HEK293 (cell line): Measurements from ENCODE around the gene GALNTL6.
A peak's percentile ranks its signal among the peaks of the same experiment; 100 is the strongest.

ENCODE experiments used
- CTCF ChIA-PET: fragments of 350-600 bp; formaldehyde crosslinking; extraction: SDS; loops from one replicate; lab custom pipeline; 2021; ENCODE audit warnings: antibody characterized with exemption; lab: Yijun Ruan, JAX
- POLR2A ChIA-PET: fragments of 300-600 bp; formaldehyde crosslinking; extraction: SDS; loops from one replicate; lab custom pipeline; 2020; ENCODE audit warnings: antibody characterized with exemption, inconsistent platforms; lab: Yijun Ruan, JAX
- H3K27ac ChIP-seq: fragments of 200-500 bp; sonication (Bioruptor generic); 2 replicates; pipeline ENCODE4 v1.5.1; 2014; ENCODE audit warnings: low read depth, low read length, control low read depth, inconsistent platforms; ENCODE audit errors: extremely low read depth
- H3K36me3 ChIP-seq, 2 experiments: fragments of 200-500 bp in 1 of 2; sonication (Bioruptor generic) in 1 of 2; 1 replicate in 1 of 2; 2 replicates in 1 of 2; pipeline ENCODE4 v1.5.1; 2014 to 2017; ENCODE audit warnings: inconsistent platforms in 2 of 2, low read length in 2 of 2; ENCODE audit not compliant: control insufficient read depth in 2 of 2, insufficient read depth in 1 of 2
- H3K4me1 ChIP-seq: fragments of 200-500 bp; sonication (Bioruptor generic); 2 replicates; pipeline ENCODE4 v1.5.1; 2014; ENCODE audit warnings: mild to moderate bottlenecking, low read length, inconsistent platforms; ENCODE audit not compliant: control insufficient read depth, insufficient read depth
- H3K4me3 ChIP-seq: 2 replicates; pipeline ENCODE4 v1.5.1; 2011; ENCODE audit warnings: low read depth, mild to moderate bottlenecking, control low read depth, low read length, moderate library complexity
- H3K9me3 ChIP-seq: fragments of 200-500 bp; sonication (Bioruptor generic); 2 replicates; pipeline ENCODE4 v1.5.1; 2014; ENCODE audit warnings: low read depth, low read length, inconsistent platforms; ENCODE audit not compliant: control insufficient read depth, insufficient read depth
- KLF10 ChIP-seq: fragments of 450-650 bp; IDR thresholded peaks from 2 replicates; pipeline ENCODE4 v1.5.1; 2018; ENCODE audit warnings: missing biosample characterization, mild to moderate bottlenecking, missing genetic modification characterization
- KLF16 ChIP-seq: fragments of 450-650 bp; formaldehyde crosslinking; IDR thresholded peaks from 2 replicates; pipeline ENCODE4 v1.5.1; 2017; ENCODE audit warnings: missing biosample characterization, missing genetic modification characterization
- KLF7 ChIP-seq: fragments of 450-650 bp; formaldehyde crosslinking; IDR thresholded peaks from 2 replicates; pipeline ENCODE4 v1.5.1; 2016; ENCODE audit warnings: missing biosample characterization, missing genetic modification characterization, borderline replicate concordance
- MEIS1 ChIP-seq: sonication (generic); formaldehyde crosslinking; IDR thresholded peaks from 2 replicates; pipeline ENCODE4 v1.8.1; 2022; ENCODE audit warnings: missing genetic modification reagents, mild to moderate bottlenecking, borderline replicate concordance
- SALL2 ChIP-seq: fragments of 450-650 bp; formaldehyde crosslinking; IDR thresholded peaks from 2 replicates; pipeline ENCODE4 v1.5.0; 2017; ENCODE audit warnings: missing biosample characterization, mild to moderate bottlenecking, missing genetic modification characterization, borderline replicate concordance
- SCRT2 ChIP-seq: fragments of 450-650 bp; formaldehyde crosslinking; IDR thresholded peaks from 2 replicates; pipeline ENCODE4 v1.5.1; 2016; ENCODE audit warnings: missing biosample characterization, missing genetic modification characterization
- ZBTB7A ChIP-seq: fragments of 450-650 bp; formaldehyde crosslinking; IDR thresholded peaks from 2 replicates; pipeline ENCODE4 v1.5.1; 2016; ENCODE audit warnings: low read depth, missing biosample characterization, missing genetic modification characterization
- ZFP37 ChIP-seq: fragments of 450-650 bp; formaldehyde crosslinking; IDR thresholded peaks from 2 replicates; pipeline ENCODE4 v1.5.1; 2016; ENCODE audit warnings: missing biosample characterization, missing genetic modification characterization
- ZNF138 ChIP-seq: fragments of 450-650 bp; formaldehyde crosslinking; IDR thresholded peaks from 2 replicates; pipeline ENCODE4 v1.5.1; 2016; ENCODE audit warnings: missing biosample characterization, missing genetic modification characterization, borderline replicate concordance
- ZNF140 ChIP-seq: fragments of 450-650 bp; formaldehyde crosslinking; IDR thresholded peaks from 2 replicates; pipeline ENCODE4 v1.5.1; 2016; ENCODE audit warnings: missing biosample characterization, missing genetic modification characterization
- ZNF202 ChIP-seq: fragments of 450-650 bp; formaldehyde crosslinking; IDR thresholded peaks from 2 replicates; pipeline ENCODE4 v1.5.1; 2016; ENCODE audit warnings: missing biosample characterization, missing genetic modification characterization, borderline replicate concordance
- ZNF23 ChIP-seq: fragments of 450-650 bp; formaldehyde crosslinking; IDR thresholded peaks from 2 replicates; pipeline ENCODE4 v1.5.1; 2016; ENCODE audit warnings: missing biosample characterization, missing genetic modification characterization, borderline replicate concordance
- ZNF274 ChIP-seq, 2 experiments: fragments of 200-500 bp in 1 of 2; fragments of 450-650 bp in 1 of 2; sonication (Bioruptor generic) in 1 of 2; formaldehyde crosslinking in 1 of 2; IDR thresholded peaks; 2 replicates each; pipeline versions ENCODE4 v1.5.1 to v1.6.1; 2014 to 2016; ENCODE audit warnings: borderline replicate concordance in 1 of 2, inconsistent platforms in 1 of 2, low read length in 1 of 2, missing biosample characterization in 1 of 2, missing genetic modification characterization in 1 of 2
- ZNF341 ChIP-seq: fragments of 450-650 bp; formaldehyde crosslinking; IDR thresholded peaks from 2 replicates; pipeline ENCODE4; 2016; ENCODE audit warnings: low read depth, missing biosample characterization, missing genetic modification characterization
- ZNF394 ChIP-seq: fragments of 450-650 bp; formaldehyde crosslinking; IDR thresholded peaks from 2 replicates; pipeline ENCODE4 v1.5.1; 2016; ENCODE audit warnings: missing biosample characterization, missing genetic modification characterization, mild to moderate bottlenecking, moderate library complexity, borderline replicate concordance
- ZNF501 ChIP-seq: fragments of 450-650 bp; formaldehyde crosslinking; IDR thresholded peaks from 2 replicates; pipeline ENCODE4 v1.5.1; 2016; ENCODE audit warnings: missing biosample characterization, missing genetic modification characterization
- ZNF529 ChIP-seq: fragments of 450-650 bp; formaldehyde crosslinking; IDR thresholded peaks from 2 replicates; pipeline ENCODE4 v1.5.1; 2017; ENCODE audit warnings: missing genetic modification characterization, missing biosample characterization; ENCODE audit not compliant: insufficient replicate concordance
- ZNF548 ChIP-seq: fragments of 450-650 bp; formaldehyde crosslinking; IDR thresholded peaks from 2 replicates; pipeline ENCODE4 v1.5.1; 2016; ENCODE audit warnings: missing biosample characterization, missing genetic modification characterization
- ZNF585B ChIP-seq: fragments of 450-650 bp; formaldehyde crosslinking; IDR thresholded peaks from 2 replicates; pipeline ENCODE4 v1.5.1; 2016; ENCODE audit warnings: missing biosample characterization, missing genetic modification characterization
- ZNF600 ChIP-seq: fragments of 450-650 bp; formaldehyde crosslinking; IDR thresholded peaks from 2 replicates; pipeline ENCODE4 v1.5.1; 2016; ENCODE audit warnings: missing biosample characterization, missing genetic modification characterization
- ZNF654 ChIP-seq: fragments of 450-650 bp; formaldehyde crosslinking; IDR thresholded peaks from 2 replicates; pipeline ENCODE4 v1.5.1; 2016; ENCODE audit warnings: low read depth, missing biosample characterization, missing genetic modification characterization
- ZNF664 ChIP-seq: fragments of 450-650 bp; formaldehyde crosslinking; IDR thresholded peaks from 2 replicates; pipeline ENCODE4 v1.5.1; 2016; ENCODE audit warnings: missing biosample characterization, missing genetic modification characterization
- ZNF76 ChIP-seq: fragments of 450-650 bp; formaldehyde crosslinking; IDR thresholded peaks from 2 replicates; pipeline ENCODE4; 2016; ENCODE audit warnings: low read depth, missing biosample characterization, missing genetic modification characterization, borderline replicate concordance
- ZNF837 ChIP-seq: fragments of 450-650 bp; formaldehyde crosslinking; IDR thresholded peaks from 2 replicates; pipeline ENCODE4 v1.5.1; 2016; ENCODE audit warnings: missing biosample characterization, missing genetic modification characterization
- ZSCAN16 ChIP-seq: fragments of 450-650 bp; formaldehyde crosslinking; IDR thresholded peaks from 2 replicates; pipeline ENCODE4 v1.5.1; 2016; ENCODE audit warnings: missing biosample characterization, missing genetic modification characterization
- TF ChIP-seq, protein P1 (sequence below): fragments of 450-650 bp; formaldehyde crosslinking; IDR thresholded peaks from 2 replicates; pipeline ENCODE4 v1.5.1; 2016; ENCODE audit warnings: missing biosample characterization, missing genetic modification characterization
- TF ChIP-seq, protein P2 (sequence below): fragments of 450-650 bp; formaldehyde crosslinking; IDR thresholded peaks from 2 replicates; pipeline ENCODE4 v1.5.1; 2016; ENCODE audit warnings: missing biosample characterization, missing genetic modification characterization

The GALNTL6 gene

DNA sequence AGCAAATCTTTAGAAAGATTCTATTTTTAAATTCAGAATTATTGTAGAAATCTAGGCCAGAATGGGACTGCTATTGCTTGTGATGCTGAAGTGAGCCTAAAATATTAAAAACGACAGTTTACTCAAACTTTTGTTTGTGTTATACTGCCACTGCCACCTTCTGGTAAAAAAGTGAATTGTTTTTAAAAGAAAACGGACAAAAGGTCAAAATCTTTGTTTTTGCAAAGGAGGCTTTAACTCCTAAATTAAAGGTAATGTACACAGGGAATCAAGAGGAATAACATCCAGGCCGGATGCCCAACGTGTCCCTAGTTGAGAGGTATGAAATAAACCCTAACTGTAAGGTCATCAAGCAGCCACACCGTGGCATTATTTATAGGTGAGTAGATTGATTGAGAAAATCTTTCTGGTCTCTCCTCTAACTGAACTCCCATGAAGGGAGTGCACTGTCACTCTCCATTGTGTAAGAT is 1017.1 kb downstream of the GALNTL6 start:
- Histone ChIP-seq H3K9me3 (no peaks in the 10 kb centered on the region), H3K4me3 (no peak overlapping the region), H3K4me1 (no peaks in the 10 kb centered on the region), H3K36me3 (no peaks in the 10 kb centered on the region), H3K27ac (no peak overlapping the region)
- ChIA-PET POLR2A (no interaction called here), CTCF (interaction anchor here (0.7 to 1.0 kb wide), 3 partner anchors 45 to 985 kb away, joined by 3 to 4 read pairs (median 4); no protein-coding TSS in a partner anchor)
- TF ChIP-seq ZNF548 (tag by site-specific recombination) (no peak), ZNF654 (tag by site-specific recombination) (peak; percentile 50), ZNF274 (IDR thresholded peaks at IDR 0.05; ENCODE audit: low read length) (no peak), ZNF274 (tag by site-specific recombination; IDR thresholded peaks at IDR 0.05; ENCODE audit: borderline replicate concordance) (no peak)

DNA sequence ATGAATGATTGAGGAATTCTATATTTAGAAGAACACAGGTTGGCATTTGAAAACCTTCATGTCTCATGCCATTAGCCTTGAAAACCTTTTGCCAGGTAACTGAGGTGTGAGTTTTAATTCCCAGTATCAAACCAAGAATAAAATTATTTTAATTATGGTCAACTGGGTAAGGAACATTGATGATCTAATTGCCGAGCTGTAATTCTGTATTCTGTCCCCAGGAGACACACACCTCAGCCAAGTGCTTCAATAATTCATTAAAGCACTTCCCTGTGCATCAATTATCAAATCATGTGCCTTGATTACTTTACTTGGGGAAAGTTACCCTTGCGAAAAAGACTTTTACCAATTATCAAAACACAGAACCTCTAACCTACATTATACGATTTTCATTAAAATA is 1023.5 kb downstream of the GALNTL6 start:
- Histone ChIP-seq H3K4me3 (no peak overlapping the region), H3K9me3 (no peaks in the 10 kb centered on the region), H3K36me3 (no peaks in the 10 kb centered on the region), H3K27ac (no peak overlapping the region), H3K4me1 (no peaks in the 10 kb centered on the region)
- no peak for TF ChIP-seq ZNF501 (tag by site-specific recombination)
- POLR2A ChIA-PET = no interaction called here
- CTCF ChIA-PET = no interaction called here

DNA sequence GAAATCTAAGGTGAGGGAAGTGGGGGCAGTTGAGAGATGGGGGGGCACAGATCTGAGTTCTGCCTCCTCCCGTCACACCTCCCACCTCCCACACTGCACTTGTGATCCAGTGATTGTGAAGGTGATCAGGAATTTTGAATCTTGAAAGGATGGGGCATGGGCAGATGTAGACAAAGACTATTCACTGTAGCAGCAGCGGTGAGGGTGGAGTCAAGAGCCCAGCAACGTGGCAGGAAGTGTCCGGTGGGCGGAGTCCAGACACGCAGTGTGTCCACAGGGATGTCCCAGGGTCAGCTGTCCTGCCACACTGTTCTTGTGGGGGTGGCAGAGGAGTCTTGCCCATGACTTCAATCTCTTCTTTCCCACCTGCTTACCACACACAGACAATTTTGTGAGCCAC is 1024.9 kb downstream of the GALNTL6 start:
- POLR2A ChIA-PET = no interaction called here
- CTCF ChIA-PET = no interaction called here
- H3K36me3 ChIP-seq = no peaks in the 10 kb centered on the region
- no peak overlapping the region for H3K27ac ChIP-seq
- no peaks in the 10 kb centered on the region for H3K9me3 ChIP-seq
- H3K4me1 ChIP-seq = no peaks in the 10 kb centered on the region
- TF ChIP-seq KLF7 (tag by site-specific recombination) = no peak
- no peak for TF ChIP-seq ZNF664
- TF ChIP-seq KLF16 (tag by site-specific recombination) = no peak
- TF ChIP-seq, protein P1, sequence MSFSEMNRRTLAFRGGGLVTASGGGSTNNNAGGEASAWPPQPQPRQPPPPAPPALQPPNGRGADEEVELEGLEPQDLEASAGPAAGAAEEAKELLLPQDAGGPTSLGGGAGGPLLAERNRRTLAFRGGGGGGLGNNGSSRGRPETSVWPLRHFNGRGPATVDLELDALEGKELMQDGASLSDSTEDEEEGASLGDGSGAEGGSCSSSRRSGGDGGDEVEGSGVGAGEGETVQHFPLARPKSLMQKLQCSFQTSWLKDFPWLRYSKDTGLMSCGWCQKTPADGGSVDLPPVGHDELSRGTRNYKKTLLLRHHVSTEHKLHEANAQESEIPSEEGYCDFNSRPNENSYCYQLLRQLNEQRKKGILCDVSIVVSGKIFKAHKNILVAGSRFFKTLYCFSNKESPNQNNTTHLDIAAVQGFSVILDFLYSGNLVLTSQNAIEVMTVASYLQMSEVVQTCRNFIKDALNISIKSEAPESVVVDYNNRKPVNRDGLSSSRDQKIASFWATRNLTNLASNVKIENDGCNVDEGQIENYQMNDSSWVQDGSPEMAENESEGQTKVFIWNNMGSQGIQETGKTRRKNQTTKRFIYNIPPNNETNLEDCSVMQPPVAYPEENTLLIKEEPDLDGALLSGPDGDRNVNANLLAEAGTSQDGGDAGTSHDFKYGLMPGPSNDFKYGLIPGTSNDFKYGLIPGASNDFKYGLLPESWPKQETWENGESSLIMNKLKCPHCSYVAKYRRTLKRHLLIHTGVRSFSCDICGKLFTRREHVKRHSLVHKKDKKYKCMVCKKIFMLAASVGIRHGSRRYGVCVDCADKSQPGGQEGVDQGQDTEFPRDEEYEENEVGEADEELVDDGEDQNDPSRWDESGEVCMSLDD (tag by site-specific recombination) = no peak
- TF ChIP-seq ZNF394 (tag by site-specific recombination) = no peak
- no peak for TF ChIP-seq ZNF76 (tag by site-specific recombination)
- TF ChIP-seq ZNF202 (tag by site-specific recombination) = no peak
- TF ChIP-seq ZNF585B (tag by site-specific recombination) = no peak
- no peak for TF ChIP-seq ZNF529
- TF ChIP-seq MEIS1 (CRISPR knock-in tag) = no peak
- TF ChIP-seq ZNF837 (tag by site-specific recombination) = no peak
- no peak for TF ChIP-seq KLF10
- no peak overlapping the region for H3K4me3 ChIP-seq

DNA sequence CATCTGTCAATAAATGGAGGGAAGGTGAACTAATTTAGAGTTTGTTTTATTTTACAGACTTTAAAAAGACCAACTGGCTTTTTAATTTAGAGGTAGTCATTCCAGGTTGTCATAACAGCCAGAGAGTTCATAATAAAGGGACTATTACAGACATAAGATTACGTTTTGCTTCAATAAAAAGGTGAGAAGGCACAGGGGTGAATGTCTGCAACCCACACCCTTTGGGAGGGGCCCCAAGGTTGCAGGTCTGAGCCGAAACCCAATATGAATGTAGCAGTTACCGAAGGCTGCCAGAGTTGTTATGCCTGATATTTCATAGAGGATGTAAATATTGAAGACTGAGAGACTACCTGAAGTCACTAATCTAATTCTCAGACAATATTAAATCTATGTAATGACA is 1025.7 kb downstream of the GALNTL6 start:
- POLR2A ChIA-PET = no interaction called here
- no peaks in the 10 kb centered on the region for H3K9me3 ChIP-seq
- H3K27ac ChIP-seq = no peak overlapping the region
- CTCF ChIA-PET = no interaction called here
- no peak overlapping the region for H3K4me3 ChIP-seq
- H3K36me3 ChIP-seq = no peaks in the 10 kb centered on the region
- no peaks in the 10 kb centered on the region for H3K4me1 ChIP-seq
- TF ChIP-seq ZFP37 (tag by site-specific recombination) (no peak), ZBTB7A (tag by site-specific recombination) (no peak), SALL2 (tag by site-specific recombination) (no peak), ZNF23 (tag by site-specific recombination) (no peak), ZNF138 (tag by site-specific recombination) (no peak), ZNF341 (tag by site-specific recombination) (no peak), ZNF600 (tag by site-specific recombination) (no peak), ZSCAN16 (no peak), ZNF585B (tag by site-specific recombination) (no peak), ZNF140 (no peak), SCRT2 (no peak)
- TF ChIP-seq, protein P2, sequence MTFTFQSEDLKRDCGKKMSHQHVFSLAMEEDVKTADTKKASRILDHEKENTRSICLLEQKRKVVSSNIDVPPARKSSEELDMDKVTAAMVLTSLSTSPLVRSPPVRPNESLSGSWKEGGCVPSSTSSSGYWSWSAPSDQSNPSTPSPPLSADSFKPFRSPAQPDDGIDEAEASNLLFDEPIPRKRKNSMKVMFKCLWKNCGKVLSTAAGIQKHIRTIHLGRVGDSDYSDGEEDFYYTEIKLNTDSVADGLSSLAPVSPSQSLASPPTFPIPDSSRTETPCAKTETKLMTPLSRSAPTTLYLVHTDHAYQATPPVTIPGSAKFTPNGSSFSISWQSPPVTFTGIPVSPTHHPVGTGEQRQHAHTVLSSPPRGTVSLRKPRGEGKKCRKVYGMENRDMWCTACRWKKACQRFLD (tag by site-specific recombination) = no peak
